Activated T-cell treated with anti-CD3 and anti-CD28 coated beads for 4 hours (primary cell): ENCODE results near the gene GRAMD2A.

Experiments
- DNase-seq: peaks from one replicate; pipeline ENCODE4 v3.0.0-alpha.2; 2020

The GRAMD2A gene

DNA sequence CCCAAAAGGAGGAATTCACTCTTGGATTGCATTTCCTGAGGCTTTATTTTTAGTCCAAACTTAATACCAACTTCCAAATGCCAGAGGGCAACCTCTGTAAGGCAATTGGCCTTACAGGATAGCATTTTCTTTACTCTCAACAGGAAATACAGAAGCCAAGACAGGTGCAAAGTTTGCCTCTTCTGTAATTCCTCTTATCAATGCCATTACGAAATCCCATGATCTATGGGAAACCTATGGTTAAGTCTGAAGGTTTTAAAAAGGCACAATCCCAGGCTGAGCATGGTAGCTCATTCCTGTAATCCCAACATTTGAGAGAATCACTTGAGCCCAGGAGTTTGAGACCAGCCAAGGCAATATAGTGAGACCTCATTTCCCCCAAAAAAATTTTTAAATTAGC lies 18.5 kb upstream of the GRAMD2A start:
- no peak for DNase-seq

DNA sequence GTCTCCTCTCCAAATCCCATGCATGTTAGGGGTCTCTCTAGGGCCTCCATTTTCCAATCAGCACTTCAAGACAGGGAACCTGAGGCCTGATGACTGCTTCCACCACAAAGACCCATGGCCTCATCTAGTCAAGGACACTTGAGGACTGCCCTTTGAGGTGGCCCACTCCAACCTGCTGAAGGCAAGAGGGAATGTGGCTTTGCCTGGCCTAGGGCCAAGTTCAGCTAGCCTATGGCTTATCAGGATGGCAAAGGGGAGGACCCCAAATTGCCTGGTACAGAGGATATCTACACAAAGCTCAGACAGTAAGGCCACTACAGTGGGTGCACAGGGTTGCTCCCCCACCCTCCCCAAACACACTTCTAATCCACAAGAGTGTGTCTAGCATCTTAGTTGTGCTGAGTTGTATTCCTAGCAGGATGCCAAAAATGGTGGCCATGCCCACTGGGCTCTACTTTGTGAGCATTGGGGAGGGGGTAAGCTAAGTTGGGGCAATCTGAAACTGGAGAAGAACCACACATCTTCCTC lies 10.0 kb upstream of the GRAMD2A start:
- DNase-seq, result no peak

DNA sequence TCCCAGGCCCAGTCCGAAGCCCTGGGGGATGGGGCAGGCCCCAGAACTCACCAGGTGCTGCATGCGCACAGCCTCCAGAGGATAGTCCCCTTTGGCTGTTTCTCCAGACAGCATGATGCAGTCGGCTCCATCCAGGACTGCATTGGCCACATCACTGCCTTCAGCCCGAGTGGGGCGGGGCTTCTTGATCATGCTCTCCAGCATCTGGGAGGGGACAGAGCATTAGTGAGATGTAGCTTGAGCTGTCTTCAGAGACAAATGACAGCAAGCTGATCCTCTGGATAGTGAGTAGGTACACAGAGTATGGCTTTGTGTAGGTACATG lies 9.1 kb upstream of the GRAMD2A start:
- no peak for DNase-seq

DNA sequence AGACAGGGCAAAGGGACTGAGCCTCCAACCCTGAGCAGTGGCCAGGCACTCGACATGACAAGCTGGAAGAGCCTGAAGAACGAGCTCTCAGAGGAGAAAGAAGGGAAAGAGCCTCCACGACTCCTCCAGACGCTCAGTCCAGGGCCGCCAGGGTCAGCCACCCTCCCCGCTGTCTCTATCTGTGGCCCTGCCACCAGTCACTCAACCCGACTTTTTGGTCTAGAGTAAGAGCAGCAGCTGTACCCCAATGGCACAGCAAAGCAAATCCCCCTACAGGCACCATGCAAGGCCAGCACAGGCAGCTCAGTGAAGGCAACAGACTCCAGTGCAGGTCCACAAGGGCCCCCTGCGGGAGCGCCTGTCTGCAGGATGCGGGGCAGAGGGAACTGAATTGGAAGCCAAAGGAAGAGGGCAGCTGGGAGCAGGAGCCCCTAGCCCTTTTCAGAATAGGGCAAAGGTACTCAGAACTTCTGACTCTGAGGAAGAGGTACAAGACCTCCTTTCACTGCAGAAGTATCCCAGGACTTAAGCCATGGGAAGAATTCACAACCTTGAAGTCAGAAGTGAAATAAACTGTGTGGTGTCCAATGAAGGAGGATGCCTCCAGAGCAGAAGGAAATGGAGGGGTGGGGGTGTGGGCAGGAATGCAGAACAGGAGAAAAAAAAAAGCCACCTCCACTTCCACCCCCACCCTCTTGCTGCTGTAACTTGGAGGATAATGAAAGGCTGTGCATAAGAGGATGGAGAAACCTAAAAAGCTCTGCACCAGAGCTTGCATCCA lies 8.5 kb upstream of the GRAMD2A start:
- no peak for DNase-seq

DNA sequence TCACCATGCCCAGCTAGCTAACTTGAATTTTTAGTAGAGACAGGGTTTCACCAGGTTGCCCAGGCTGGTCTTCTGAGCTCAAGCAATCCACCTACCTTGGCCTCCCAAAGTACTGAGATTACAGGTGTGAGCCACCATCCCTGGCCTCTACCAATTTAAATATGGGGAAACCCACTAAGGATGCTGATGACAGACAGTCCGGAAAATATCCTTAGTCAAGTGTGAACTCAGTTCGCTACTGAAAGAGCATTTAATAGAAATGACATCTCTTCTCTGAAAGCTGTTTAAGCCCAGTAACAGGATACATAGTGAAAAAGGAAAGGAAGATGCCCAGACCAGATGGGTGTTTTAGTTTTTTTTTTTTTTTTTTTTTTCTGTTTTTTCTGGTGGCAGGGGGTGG lies 7.7 kb upstream of the GRAMD2A start:
- no peak for DNase-seq

DNA sequence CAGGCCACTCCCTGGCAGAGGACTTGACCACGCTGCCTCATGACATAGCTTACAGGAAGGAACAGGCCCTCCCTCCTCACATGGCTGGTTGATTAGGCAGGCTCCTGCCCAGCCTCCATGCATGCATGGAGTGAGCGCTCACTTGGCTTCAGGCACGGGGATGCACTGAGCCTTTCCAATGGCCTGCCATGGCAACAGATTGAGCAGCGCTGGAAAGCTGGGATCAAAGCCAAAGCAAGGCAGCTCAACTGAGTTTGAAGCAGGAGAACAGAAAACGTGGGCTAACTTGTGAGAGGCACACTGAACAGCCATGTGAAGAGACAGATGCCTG lies 5.9 kb upstream of the GRAMD2A start:
- no peak for DNase-seq

DNA sequence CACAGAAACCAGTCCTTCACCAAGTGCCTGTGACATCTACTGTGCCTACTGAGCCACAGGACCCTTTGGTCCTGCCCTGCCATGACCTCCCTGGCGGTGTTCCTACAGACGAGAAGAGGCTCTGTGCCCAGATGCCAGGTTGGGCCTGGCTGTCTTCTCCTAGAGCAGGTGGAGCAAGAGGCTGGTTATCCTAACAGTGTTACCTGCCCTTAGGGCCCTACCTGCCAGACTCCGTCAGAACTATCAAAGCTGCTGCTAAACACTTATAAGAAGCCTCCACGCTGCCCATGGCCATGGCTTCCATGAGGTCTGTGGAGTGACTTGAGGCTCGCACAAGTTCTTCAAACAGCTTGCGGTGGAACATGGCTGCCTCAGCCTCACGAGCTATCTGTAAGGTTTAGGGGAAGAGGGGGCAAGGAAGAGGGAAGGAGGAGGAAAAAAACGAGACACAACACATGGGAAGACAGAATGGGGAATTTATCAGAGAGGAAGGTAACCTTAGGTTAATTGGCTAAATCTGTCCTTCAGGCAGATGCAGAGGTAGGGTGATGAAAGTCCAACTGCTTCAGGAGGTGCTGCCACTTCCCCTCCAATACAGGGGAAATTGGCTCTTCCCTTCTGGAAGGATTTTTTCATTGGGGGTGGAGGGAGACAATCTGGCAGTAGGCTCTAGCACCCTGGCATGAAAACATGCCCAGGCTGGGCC lies 5.4 kb upstream of the GRAMD2A start:
- no peak for DNase-seq

DNA sequence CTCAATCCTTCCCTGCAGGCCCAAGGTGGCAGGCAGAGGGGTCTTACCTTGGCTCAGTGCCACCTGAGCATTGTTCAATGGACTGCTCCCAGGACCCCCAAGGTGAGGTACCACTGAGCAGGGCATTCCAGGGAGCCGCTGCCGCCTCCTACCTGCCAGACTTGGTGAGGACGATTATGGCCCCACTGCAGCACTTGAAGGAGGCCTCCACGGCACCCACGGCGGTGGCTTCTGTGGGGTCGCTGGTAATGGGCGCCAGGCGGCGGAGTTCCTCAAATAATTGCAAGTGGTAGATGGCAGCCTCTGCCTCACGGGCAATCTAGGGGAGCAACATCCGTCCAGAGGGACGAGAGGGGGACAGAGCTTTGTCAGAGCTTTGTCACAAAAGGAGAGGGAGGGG lies 4.7 kb upstream of the GRAMD2A start:
- DNase-seq, result no peak

DNA sequence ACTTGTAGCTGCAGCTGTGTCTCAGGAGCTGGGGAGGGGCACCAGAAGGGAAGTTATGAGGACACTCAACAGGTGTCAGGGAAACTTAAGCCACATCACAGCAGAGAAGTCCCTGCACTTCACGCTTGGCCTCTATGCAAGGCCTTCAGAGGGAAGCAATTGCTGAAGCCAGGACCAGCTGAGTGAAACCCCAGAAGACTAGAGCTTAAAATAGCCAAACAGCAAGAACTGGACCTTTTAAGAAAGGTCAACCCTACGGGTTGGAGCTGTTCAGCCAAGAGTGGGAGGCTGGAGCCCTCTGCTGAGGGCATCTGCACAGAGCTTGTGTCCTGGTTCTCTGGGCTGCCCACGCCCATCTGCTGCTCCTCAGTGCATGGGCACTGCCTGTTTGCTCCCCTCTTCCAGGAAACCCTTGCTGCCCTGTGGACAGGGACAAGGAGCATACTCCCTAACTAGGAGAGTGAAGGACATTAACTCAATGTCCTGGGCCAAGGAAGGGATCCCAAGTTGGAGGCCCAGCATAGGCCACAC lies 3.9 kb upstream of the GRAMD2A start:
- DNase-seq, result no peak

DNA sequence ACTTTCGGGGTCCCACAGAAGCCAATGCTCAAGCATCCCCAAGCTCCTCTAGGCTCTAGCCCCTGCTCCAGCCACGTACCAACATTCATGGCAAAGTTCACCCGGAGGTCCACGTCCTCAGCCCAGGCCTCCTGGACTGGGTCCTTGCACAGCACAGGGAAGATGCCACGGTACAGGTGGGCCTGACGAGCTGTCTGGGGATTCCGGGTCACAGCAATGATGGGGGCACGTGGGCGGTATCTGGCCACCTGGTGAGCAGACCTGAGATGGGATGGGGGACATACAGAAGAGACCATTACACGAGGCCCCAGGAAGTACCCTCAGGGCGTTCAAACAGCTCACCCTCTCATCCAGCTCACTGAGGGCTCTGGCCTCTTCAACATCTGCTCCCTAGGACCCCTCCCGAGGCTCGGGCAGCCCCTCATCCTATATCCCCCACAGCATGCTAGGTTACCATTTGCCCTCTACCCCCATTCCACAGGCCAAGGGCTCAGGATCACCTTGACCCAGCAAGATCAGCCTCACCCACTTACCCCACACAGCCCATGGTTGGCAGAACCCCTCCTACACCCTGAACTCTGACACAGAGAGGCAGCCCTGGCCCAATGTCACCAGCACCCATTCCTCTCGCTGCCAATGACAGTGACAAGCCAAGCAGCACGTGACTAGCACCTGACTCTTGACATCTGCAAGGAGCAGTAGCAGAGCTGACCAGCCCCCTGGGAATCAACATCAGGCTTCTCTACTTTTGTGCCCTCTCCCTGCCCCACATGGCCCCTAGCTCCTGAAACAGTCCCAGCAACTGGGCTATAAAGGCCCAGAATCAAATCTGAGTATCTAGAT lies 3.0 kb upstream of the GRAMD2A start:
- DNase-seq, result no peak

DNA sequence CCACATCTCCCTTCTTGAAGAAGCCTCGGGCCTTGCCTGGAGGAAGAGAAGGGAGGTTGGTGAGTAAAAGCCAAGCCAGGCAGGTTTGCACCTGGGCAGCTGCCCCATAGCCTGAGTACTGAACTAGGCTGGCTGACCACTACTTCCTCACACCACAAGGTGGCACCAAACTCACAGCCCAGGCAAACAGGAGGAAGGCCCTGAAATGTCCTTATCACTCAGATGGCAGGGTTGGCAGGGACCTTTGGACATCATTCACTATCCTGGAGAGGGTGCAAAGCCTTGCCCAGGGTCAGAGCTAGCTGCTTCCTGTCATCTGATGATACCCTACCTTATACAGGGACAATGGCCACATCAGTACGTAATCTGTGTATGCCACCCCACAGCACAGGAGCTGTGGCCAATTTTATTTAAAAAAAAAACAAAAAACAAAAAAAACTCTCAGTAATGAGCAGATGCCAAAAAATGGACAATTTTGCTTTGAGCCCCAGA lies 2.2 kb upstream of the GRAMD2A start:
- peak; percentile 59 for DNase-seq

DNA sequence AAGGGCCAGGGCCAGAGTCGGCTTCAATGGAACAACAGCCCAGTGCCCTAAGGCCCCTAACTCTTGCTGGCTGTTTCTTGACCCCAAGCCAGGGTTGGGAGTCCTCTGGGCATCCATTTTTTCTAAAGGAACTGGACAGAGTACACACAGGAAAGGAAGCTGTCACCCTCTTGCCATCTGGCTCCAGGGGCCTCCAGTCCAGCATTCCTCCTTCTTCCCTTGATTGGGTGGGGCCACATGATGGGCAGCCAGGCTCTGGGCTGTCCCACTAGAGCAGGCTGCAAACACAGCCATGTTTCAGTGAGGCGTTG lies 1.6 kb upstream of the GRAMD2A start:
- DNase-seq, result no peak

DNA sequence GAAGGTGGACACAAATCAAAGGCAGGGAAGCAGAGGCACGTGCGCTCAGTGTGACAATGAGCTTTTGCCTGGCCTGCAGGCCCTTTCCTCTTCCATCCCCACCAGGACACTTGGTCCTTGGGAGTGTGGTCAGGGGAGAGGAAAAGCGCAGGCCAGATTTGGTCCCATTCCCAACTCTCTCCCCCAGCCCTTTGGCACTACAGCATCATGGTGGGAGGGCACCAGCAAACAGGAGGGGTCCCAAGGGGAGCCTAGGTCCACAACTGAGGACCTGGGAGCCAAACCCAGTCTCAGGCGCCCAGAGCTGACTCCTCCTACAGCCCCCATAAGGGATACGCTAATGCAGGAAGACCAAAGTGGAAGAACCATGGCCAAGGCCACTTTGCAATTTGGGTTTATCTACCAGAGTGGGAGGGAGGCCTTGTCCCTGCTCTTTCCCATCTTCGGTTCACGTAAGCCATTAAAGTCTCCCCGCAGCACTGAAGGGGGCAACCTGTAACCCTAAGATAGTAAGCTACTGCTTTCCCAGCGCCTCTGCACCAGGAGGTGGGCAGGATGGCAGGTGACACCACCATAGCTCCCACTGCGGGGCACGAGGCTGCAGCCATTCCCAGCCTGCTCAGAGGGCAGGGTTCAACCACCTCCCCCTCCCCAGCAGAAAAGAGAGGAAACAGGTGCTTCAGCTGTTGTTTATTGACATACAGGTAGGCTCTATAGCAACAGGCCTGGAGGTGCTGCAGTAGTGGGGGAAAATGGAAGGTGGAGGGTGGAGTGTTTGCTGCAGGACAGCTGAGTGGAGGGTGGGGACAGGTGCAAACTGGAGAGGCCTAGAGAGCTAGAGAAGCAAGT lies 993 bp upstream of the GRAMD2A start:
- DNase-seq, result no peak

DNA sequence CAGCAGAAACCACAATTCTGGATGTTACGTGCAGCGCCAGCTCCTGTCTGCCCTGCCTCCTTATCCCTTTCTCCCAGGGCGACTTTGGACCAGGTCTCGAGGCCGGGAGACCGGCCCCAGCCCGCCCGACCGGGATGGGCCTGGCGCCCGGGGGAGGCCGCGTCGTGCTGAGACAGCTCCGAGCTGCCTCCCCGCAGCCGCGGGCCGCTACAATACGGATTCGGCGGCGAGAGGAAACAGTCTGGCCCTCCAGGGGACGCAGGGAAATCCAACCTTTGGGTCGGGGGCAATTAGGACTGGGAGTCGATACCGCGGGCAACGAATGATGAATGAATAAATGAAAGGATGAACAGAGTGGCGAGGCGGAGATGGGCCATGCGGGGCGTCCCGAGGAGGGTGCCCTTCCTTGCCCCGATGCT lies 537 bp downstream of the GRAMD2A start:
- DNase-seq, result no peak

DNA sequence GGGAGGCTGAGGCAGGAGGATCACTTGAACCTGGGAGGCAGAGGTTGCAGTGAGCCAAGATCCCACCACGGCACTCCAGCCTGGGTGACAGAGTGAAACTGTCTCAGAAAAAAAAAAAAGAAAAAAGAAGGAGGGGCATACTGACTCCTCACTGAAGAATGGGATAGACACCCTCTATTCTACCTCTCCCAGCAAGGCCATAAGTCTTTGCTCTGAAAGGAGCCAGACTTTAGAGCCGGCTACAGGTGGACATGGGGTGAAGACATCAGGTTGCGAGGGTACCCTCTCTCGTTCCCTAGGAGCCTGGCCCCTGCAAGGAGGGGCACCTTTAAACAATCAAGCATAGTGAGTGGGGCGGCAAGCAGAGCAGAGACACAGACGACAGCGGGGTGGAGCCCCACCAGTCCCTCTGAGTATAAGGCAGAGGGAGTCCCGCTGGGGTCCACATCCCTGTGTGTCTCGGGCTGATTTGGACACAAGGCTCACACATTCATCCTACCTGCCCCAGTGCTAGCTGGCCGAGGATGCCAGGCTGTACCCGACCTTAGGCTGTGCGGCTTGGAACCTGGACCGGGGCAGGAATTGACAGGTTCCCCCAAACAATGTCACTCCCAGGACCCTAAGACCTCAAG lies 1.1 kb downstream of the GRAMD2A start:
- no peak for DNase-seq

DNA sequence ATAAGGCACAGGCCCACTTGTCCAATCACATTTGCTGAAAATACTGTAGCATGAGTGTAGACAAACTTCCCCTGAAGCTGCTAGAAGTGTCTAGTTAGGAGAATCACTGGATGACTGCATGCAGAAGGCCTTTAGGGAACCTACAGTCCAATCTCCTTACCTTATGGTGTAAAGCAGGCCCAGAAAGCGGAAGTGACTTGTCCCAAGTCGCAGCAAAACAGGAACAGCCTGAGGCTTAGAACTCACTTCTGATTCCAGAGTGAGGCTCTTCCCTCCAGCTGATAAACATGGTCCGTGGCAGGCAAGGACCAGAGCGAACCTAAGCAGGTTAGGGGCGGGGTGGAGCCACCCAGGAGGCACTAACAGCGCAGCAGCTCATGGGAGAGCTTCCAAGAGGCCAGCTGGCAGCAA lies 2.5 kb downstream of the GRAMD2A start:
- no peak for DNase-seq

DNA sequence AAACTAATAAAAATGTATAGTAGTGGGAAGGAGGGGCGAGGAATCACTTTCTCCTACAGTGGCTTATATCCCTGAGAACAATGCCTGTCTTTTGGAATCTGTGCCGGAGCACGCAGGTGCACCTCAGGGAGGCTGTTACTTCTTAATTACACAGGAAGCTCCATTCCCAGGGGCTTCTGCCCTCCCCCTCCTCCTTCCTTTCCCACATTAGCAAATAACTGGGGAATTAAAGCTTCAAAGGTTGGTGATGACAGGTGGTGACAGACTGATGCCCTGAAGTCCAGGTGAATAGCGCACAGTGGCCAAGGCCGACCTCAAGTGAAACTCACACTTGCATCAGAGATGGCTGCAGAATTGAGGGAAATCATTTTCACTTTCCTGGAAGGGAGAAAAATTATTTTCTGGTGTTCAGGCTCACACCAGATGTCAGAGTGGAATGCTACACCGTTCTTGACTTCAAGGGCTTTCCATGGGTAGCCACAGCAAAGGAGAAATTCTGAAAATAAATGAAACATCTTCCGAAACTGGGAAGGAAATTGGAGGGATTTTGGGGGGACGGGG lies 3.7 kb downstream of the GRAMD2A start:
- DNase-seq, result no peak

DNA sequence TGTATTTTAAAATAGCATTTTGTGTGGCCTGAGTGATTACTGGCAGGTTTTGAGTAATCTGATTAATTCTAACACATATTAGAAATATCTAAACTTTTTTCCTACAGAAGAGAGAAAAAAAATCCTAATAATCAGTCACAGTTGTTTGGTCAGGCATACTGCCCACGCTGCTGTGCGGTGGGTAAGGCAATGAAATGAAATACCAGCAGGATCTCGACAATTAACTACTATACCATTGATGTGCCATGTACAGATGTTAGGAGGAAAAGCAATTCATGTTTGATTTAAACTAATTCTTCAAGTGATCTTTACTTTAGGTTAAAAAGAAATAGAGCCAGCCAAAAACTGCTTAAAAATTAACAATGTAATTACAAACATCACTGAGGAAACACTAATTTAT lies 5.2 kb downstream of the GRAMD2A start:
- no peak for DNase-seq

DNA sequence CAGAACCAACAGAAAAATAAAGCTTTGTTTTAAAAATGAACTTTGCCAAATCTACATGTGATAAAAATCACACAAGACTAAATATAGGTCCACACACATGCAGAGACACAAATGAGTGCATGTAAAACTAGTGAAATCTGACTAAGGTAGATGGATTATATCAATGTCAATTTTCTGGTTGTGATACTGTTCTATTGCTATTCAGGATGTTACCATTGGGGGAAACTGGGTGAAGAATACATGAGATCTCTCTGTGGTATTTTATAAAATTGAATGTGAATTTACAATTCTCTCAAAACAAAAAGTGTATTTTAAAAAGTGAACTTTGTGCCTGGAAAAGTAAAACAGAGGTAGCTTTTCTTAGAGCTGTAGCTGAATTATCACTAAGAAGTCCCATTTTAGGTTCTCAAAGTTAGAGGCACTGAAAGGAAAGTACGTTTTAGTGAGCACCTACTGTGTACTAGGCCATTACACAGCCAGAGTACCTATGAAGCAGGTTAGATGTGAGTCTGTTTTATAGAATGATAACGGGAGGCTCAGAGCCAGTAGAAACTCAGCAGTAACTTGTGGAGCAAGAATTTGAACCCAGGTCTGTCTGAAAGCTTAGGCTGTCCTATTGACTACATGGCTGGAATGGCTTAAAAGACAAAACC lies 8.2 kb downstream of the GRAMD2A start:
- no peak for DNase-seq

DNA sequence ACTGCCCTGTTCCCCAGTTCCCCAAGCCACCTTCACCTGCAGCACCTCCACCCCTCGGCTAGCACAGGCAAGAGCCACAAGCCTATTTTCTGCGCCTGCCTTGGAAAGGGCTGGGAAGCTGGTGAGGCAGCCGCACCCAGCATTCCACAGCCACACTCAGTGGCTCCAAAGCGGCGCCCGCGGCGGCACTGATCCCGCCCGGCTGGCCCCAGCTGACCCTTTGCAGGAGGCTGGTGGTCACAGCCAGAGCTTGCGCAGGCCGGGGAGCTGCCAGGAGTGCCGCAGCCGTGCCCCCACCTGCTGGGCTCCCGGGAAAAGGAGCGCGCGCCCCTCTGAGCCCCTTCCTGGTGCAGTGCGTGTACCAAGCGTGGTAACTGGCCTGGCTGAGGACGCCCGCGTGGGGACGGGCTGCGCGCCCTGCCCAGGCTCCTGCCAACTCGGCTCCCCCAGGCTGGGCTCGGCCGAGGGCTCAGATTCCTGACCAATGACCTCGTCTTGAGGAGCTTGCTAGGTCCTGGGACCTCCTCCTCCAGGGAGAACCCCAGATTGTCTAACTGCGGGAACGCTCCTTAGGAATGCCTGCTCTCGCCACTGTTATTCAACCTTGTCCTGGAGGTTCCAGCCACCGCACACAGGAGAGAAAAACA lies 13.3 kb downstream of the GRAMD2A start:
- no peak for DNase-seq

DNA sequence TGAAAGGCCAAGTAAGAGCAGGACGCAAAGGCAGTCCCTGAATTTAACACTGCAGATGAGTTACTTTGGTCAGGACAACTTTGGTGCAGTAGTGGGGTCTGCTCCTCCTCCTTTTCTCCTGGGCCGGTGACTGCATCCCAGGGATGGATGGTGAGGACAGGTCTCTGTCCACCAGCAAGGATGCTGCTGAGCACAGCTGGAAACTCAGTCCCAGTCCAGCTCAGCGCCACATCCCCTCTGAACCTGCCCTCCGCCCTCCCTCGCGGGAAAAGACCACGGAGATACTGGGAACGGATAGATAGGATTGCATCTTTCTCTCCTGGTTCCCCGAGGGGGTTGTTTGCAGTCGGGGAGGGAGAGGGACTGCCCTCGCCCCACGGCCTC lies 13.8 kb downstream of the GRAMD2A start:
- no peak for DNase-seq
